Skin epidermis (tissue), 12 donors: ENCODE data around the gene TIMD4.

ENCODE experiments used
- H3K27ac ChIP-seq, 21 experiments: fragments of 200-600 bp; sonication (generic) in 11 of 21; one replicate each; pipeline ENCODE4 v1.5.0; 2020; ENCODE audit warnings: mild to moderate bottlenecking in 3 of 21, inconsistent platforms in 2 of 21, moderate library complexity in 2 of 21
- H3K4me3 ChIP-seq, 7 experiments: fragments of 200-600 bp; sonication (generic) in 2 of 7; one replicate each; pipeline ENCODE4 v1.5.0; 2020; ENCODE audit warnings: inconsistent platforms in 2 of 7, mild to moderate bottlenecking in 2 of 7, moderate library complexity in 1 of 7

TIMD4 gene

DNA sequence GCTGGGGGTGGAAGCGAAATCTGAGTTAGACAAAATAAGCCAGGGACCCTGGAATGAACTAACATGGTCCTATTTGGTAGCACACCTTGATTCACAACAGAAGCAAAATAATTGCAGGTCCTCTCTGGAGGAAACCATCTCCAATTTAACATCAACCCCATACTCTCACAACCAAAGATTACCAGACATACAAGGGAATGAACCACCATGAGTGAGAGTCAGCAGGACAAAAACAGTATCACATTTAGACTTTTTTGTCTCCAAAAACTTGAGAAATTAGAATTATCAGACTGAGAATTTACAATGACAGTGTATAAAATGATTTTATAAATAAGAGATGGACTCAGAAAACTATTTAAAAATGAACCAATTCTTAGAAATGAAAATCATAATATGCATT lies 91.8 kb downstream of the TIMD4 start:
- no peak overlapping the region for H3K4me3 ChIP-seq
- no peak overlapping the region for H3K27ac ChIP-seq

GRCh38 chr5:156870498-156870839 lies 92.6 kb downstream of the TIMD4 start:
- no peak overlapping the region for H3K4me3 ChIP-seq
- H3K27ac ChIP-seq, result no peak overlapping the region
